GM21528 (cell line): ENCODE measurements around the gene LAMB3.

ENCODE experiments used
- ATAC-seq: cut with Tn5 transposase; IDR thresholded peaks from one replicate; pipeline ENCODE4 v1.9.1; 2021; ENCODE audit warnings: mild to moderate bottlenecking, moderate library complexity; ENCODE audit not compliant: unreplicated experiment, low FRiP score

The LAMB3 gene

DNA sequence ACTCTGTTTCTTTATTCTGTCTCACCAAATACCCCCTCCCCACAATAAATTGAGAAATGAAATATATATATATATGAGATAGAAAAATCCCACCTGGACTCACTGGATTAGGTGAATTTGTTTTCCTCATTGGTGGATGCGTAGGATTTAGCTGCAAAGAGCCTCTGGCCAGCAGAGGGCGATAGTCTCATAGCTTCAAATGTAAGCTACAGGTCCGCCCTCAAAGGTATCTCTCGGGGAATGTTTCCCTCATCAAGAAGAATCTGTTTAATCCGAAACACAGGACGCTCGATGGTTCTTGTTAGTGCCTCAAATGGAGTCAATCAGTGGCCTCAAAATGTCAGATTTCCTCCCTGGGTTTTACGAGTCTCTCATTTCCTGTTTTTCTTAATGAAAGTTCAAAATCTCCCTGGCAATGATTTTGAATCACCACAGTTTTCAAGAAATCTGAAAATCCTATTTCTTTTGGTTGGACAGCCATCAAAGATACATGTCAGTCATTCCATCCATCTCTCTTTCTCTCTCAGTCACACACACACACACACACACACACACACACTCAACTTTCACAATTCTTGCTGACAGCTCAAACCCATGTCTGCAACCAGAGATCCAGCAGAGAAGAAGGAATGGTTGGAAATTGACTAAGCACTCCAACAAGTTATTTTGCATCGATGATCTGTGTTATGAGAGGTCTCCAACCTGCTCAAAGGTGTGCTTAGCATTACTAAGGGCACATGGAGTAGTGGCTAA, 82.6 kb downstream of the LAMB3 start:
- no peak for ATAC-seq

- no peak for ATAC-seq
These were observed 84.5 kb downstream of the LAMB3 start for GRCh38 chr1:209567698-209568175.

GRCh38 chr1:209565759-209566678, 86.2 kb downstream of the LAMB3 start:
- ATAC-seq = peak; percentile 67
